Progenitor cell of endocrine pancreas (in vitro differentiated cells): ENCODE data around the gene ZNF598. TPM values are rescaled to one million over a fixed set of nuclear protein-coding genes. Genes with fewer than 3 reads are reported as not detected.
A peak's percentile ranks its signal among the peaks of the same experiment; 100 is the strongest.
"Not testable (repeated sequence)": the region's sequence is repeated elsewhere in the genome, so short reads cannot be mapped to it uniquely, and the experiment has no call there.

Experiments used
- DNase-seq: peaks from one replicate; pipeline ENCODE4 v3.0.0; 2021; ENCODE audit warnings: low spot score; ENCODE audit not compliant: unreplicated experiment
- H3K27ac Mint-ChIP-seq: 2 replicates; pipeline ENCODE4 v1.8.0; 2021; ENCODE audit warnings: mild to moderate bottlenecking, moderate library complexity, mixed read lengths
- H3K27me3 Mint-ChIP-seq: 2 replicates; pipeline ENCODE4 v1.8.0; 2021; ENCODE audit warnings: mixed read lengths
- H3K36me3 Mint-ChIP-seq: 2 replicates; pipeline ENCODE4 v1.8.0; 2022; ENCODE audit warnings: mixed read lengths; ENCODE audit not compliant: insufficient read depth
- H3K4me1 Mint-ChIP-seq: 2 replicates; pipeline ENCODE4 v1.8.0; 2021; ENCODE audit warnings: low read depth, mixed read lengths
- H3K4me3 Mint-ChIP-seq: 2 replicates; pipeline ENCODE4 v1.8.0; 2021; ENCODE audit warnings: low read depth, mild to moderate bottlenecking, moderate library complexity, mixed read lengths
- H3K9me3 Mint-ChIP-seq: 2 replicates; pipeline ENCODE4 v1.8.0; 2021; ENCODE audit warnings: low read depth, mixed read lengths
- CTCF ChIP-seq: fragments of 200-600 bp; sonication (generic); IDR thresholded peaks from one replicate; pipeline ENCODE4 v1.5.0; 2021; ENCODE audit warnings: antibody characterized with exemption, mild to moderate bottlenecking; ENCODE audit not compliant: unreplicated experiment
- total RNA-seq: library from RNA; stranded (reverse); gene quantifications from 2 replicates; pipeline ENCODE4 v1.2.1, GENCODE V29; 2021

ZNF598 gene
- total RNA-seq, 1 donor from 2014 or later = 41.5 TPM

- Mint-ChIP-seq H3K4me3 (peak within 1 kb of the TSS; percentile 53), H3K36me3 (no peaks in the 10 kb centered on the region), H3K27me3 (peaks cover 36% of the 10 kb centered on the region), H3K9me3 (no peaks in the 10 kb centered on the region), H3K27ac (no peak within 1 kb of the TSS), H3K4me1 (peaks cover 4% of the 10 kb centered on the region)
- no peak for TF ChIP-seq CTCF
- DNase-seq = no peak
These were observed 9.9 kb upstream of the ZNF598 start, which contains the start of gene NPW for GRCh38 chr16:2019518-2019920. NPW (plus strand) TSS chr16:2019785.

- H3K36me3 Mint-ChIP-seq = no peaks in the 10 kb centered on the region
- peak; percentile 55 for TF ChIP-seq CTCF
- no peak for DNase-seq
- H3K27ac Mint-ChIP-seq = no peak overlapping the region
- H3K4me3 Mint-ChIP-seq = no peak overlapping the region
- H3K27me3 Mint-ChIP-seq = peaks cover 25% of the 10 kb centered on the region
- no peaks in the 10 kb centered on the region for H3K9me3 Mint-ChIP-seq
- H3K4me1 Mint-ChIP-seq = no peaks in the 10 kb centered on the region
These were observed 6.8 kb upstream of the ZNF598 start for GRCh38 chr16:2016407-2016922.

- H3K27ac Mint-ChIP-seq = no peak overlapping the region
- no peak for TF ChIP-seq CTCF
- no peak overlapping the region for H3K4me3 Mint-ChIP-seq
- H3K4me1 Mint-ChIP-seq = no peaks in the 10 kb centered on the region
- no peaks in the 10 kb centered on the region for H3K36me3 Mint-ChIP-seq
- DNase-seq = no peak
- H3K27me3 Mint-ChIP-seq = peaks cover 23% of the 10 kb centered on the region
- no peaks in the 10 kb centered on the region for H3K9me3 Mint-ChIP-seq
These were observed 6.3 kb upstream of the ZNF598 start for GRCh38 chr16:2015947-2016208.

GRCh38 chr16:2015117-2015946 is 5.7 kb upstream of the ZNF598 start:
- H3K4me3 Mint-ChIP-seq = no peak overlapping the region
- no peak for TF ChIP-seq CTCF
- no peak overlapping the region for H3K27ac Mint-ChIP-seq
- H3K9me3 Mint-ChIP-seq = no peaks in the 10 kb centered on the region
- peaks cover under 1% of the 10 kb centered on the region for H3K4me1 Mint-ChIP-seq
- no peaks in the 10 kb centered on the region for H3K36me3 Mint-ChIP-seq
- H3K27me3 Mint-ChIP-seq = peaks cover 19% of the 10 kb centered on the region
- DNase-seq = no peak

- Mint-ChIP-seq H3K36me3 (no peaks in the 10 kb centered on the region), H3K4me3 (no peak overlapping the region), H3K27me3 (peaks cover 11% of the 10 kb centered on the region), H3K9me3 (no peaks in the 10 kb centered on the region), H3K27ac (no peak overlapping the region), H3K4me1 (peaks cover 9% of the 10 kb centered on the region)
- TF ChIP-seq CTCF = no peak
- DNase-seq = no peak
These were observed 3.9 kb upstream of the ZNF598 start for GRCh38 chr16:2013527-2013926.

GRCh38 chr16:2011726-2012125 is 2.1 kb upstream of the ZNF598 start:
- H3K27me3 Mint-ChIP-seq, H3K36me3 Mint-ChIP-seq, H3K4me3 Mint-ChIP-seq, DNase-seq, H3K9me3 Mint-ChIP-seq, H3K27ac Mint-ChIP-seq: not testable (repeated sequence)
- peaks cover 16% of the 10 kb centered on the region for H3K4me1 Mint-ChIP-seq
